EH (cell line): ENCODE measurements around the gene ZIC2.
"Not testable (repeated sequence)": the region's sequence is repeated elsewhere in the genome, so short reads cannot be mapped to it uniquely, and the experiment has no call there.

Experiments
- DNase-seq: peaks from one replicate; pipeline ENCODE4 v3.0.0-alpha.2; 2015; ENCODE audit warnings: low read depth

Gene ZIC2

GRCh38 chr13:100019780-100020356, 38.3 kb downstream of the ZIC2 start:
- DNase-seq, result no peak

GRCh38 chr13:100022798-100023197, 41.2 kb downstream of the ZIC2 start:
- DNase-seq, result no peak

DNA sequence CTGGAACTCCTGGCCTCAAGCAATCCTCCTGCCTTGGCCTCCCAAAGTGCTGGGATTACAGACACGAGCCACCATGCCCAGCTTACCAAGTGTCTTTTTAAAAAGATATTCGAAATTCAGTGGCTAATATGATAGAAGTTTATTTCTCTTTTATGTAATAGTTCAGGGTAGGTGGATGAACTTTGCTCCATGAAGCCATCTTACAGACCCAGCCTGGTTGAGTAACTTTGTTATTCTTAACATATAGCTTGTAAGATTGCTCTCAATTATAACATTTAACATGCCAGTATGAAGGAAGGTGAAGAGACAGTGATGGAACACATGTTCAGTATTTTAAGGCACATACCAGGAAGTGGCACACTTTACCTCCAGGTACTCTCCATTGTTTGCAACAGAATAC, 42.4 kb downstream of the ZIC2 start:
- no peak for DNase-seq

- no peak for DNase-seq
Observed at GRCh38 chr13:100029933-100030332, 48.3 kb downstream of the ZIC2 start.

- DNase-seq, result not testable (repeated sequence)
Observed at GRCh38 chr13:100032642-100033041, 51.1 kb downstream of the ZIC2 start.

DNA sequence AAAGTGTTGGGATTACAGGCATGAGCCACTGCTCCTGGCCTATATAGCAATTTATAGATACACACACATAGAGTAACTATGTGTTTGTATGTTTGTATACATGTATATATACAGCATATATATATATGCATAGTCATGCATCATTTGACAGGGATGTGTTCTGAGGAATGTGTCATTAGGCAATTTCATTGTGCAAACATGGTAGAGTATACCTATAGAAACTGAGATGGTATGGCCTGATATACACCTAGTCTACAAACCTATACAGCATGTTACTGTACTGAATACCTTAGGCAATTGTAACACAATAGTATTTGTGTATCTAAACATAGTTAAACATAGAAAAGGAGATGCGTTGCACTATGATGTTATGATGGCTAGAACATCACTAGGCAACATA, 54.4 kb downstream of the ZIC2 start:
- no peak for DNase-seq
